Heart right ventricle (tissue), 16 donors: ENCODE data around the gene ACSL6. TPM values are rescaled to one million over a fixed set of nuclear protein-coding genes. Genes with fewer than 3 reads are reported as not detected.

ENCODE experiments used
- ATAC-seq, 8 donors: fragments of 200-7000 bp; cut with Tn5 transposase; one replicate each; pipeline ENCODE4 v1.9.1; 2020; ENCODE audit warnings: mild to moderate bottlenecking in 8 of 8, moderate library complexity in 8 of 8, moderate number of reproducible peaks in 1 of 8
- DNase-seq, 2 donors: peaks; one replicate each; pipeline ENCODE4 v3.0.0-alpha.2; 2020
- H3K27ac ChIP-seq, 10 donors: fragments of 200-600 bp; sonication (generic) in 2 of 10; one replicate each; pipeline versions ENCODE4 v1.5.0 to v1.8.0; 2020 to 2022; ENCODE audit warnings: mild to moderate bottlenecking in 3 of 10
- H3K27me3 ChIP-seq, 7 donors: fragments of 200-600 bp; one replicate each; pipeline ENCODE4 v1.8.0; 2021 to 2022; ENCODE audit warnings: mild to moderate bottlenecking in 2 of 7
- H3K36me3 ChIP-seq, 9 donors: fragments of 200-600 bp; sonication (generic) in 1 of 9; one replicate each; pipeline versions ENCODE4 v1.5.0 to v1.8.0; 2020 to 2022; ENCODE audit warnings: mild to moderate bottlenecking in 2 of 9
- H3K4me1 ChIP-seq, 9 donors: fragments of 200-600 bp; sonication (generic) in 1 of 9; one replicate each; pipeline versions ENCODE4 v1.5.0 to v1.8.0; 2020 to 2022; ENCODE audit warnings: mild to moderate bottlenecking in 4 of 9
- H3K4me3 ChIP-seq, 10 donors: fragments of 200-600 bp; sonication (generic) in 2 of 10; one replicate each; pipeline versions ENCODE4 v1.5.0 to v1.8.0; 2020 to 2022; ENCODE audit warnings: mild to moderate bottlenecking in 7 of 10, moderate library complexity in 2 of 10
- H3K9me3 ChIP-seq, 11 donors: fragments of 200-600 bp in 10 of 11; sonication (generic) in 2 of 11; one replicate each; pipeline versions ENCODE4 v1.5.0 to v1.8.0; 2013 to 2022; ENCODE audit warnings: mild to moderate bottlenecking in 2 of 11, control low read depth in 1 of 11, moderate library complexity in 1 of 11
- CTCF ChIP-seq, 9 donors: fragments of 200-600 bp; sonication (generic) in 2 of 9; IDR thresholded peaks; one replicate each; pipeline versions ENCODE4 v1.5.0 to v1.8.0; 2021 to 2022; ENCODE audit warnings: antibody characterized with exemption in 9 of 9, mild to moderate bottlenecking in 5 of 9, moderate library complexity in 1 of 9
- WGBS, 2 donors: extraction: QIAGEN DNeasy Blood & Tissue Kit; methylation state at CpG; one replicate each; pipeline ENCODE4 v1.1.7; 2013; ENCODE audit warnings: inconsistent platforms in 1 of 2; 5-methylcytosine and 5-hydroxymethylcytosine counted together
- intact Hi-C, 10 donors: fragments of 100-400 bp; cut with DNase I; formaldehyde crosslinking; loops; one replicate each; pipeline versions ENCODE4 v1.11.1 to v1.14.2; 2022
- polyA plus RNA-seq, 2 donors: library from polyadenylated mRNA; stranded (reverse); fragments of 200-250 nt; gene quantifications; one replicate each; pipeline ENCODE4 v1.2.3, GENCODE V29; 2013
- total RNA-seq, 10 donors: library from RNA; stranded (reverse); fragmentation: NEBNext Ultra II Directional in 3 of 10; extraction: Animal tissue kit (Norgen Biotek cat#: 25700) in 3 of 10; gene quantifications; one replicate each; pipeline versions ENCODE4 v1.2.1 to v1.2.4, GENCODE V29; 2021 to 2023
- donor health status: Arrhythmogenic right ventricular cardiomyopathy.
- donor health status: ischemic (EF 13 %, LVEDD 7.1; RV severe dilation, severe dysfunction).
- donor health status: healthy with polysubstance abuse.
- donor health status: DM: no; HTN: yes; CAD: no.
- donor health status: DM: no; HTN: no; CAD: no.
- donor health status: ischemic (EF 25% LVEDD 6.9; RV normal size, moderate dysfunction).
- donor health status: ischemic (EF 25% LVEDD 5.7; RV mildly dilated, moderate dysfunction).
- donor health status: healthy.
- donor health status: DM: yes; HTN: yes; CAD: no.
- donor health status: Ischemic cardiomyopathy.
- donor health status: ischemic (EF 35%, LVEDD 5.7; RV mildly dilated, moderate dysfunction).
- donor health status: nonischemic (EF 11% LVEDD 7.7; RV severe dilation, severe dysfunction).
- donor health status: DM: yes; HTN: yes; CAD: no.
- donor health status: PGD.
- donor health status: ischemic (EF 29% LVEDD 5.4; RV normal size, mild dysfunction).
- donor health status: nonischemic (EF 23%, LVEDD 6.1; RV moderate dilation, normal function).

The ACSL6 gene
- total and polyA plus RNA-seq, 12 donors = 0.26 to 7.0 (median 3.0) TPM

GRCh38 chr5:131993676-131994075 lies 17.8 kb downstream of the ACSL6 start:
- 86 to 88% methylated on average over 4 of the region's 4 CpGs for WGBS, 2 donors
- intact Hi-C loops = no loop called here

GRCh38 chr5:131992370-131992769 lies 19.1 kb downstream of the ACSL6 start:
- H3K27me3 ChIP-seq = no peaks in the 10 kb centered on the region
- no peak overlapping the region for H3K27ac ChIP-seq
- intact Hi-C loops = no loop called here
- H3K36me3 ChIP-seq = no peaks in the 10 kb centered on the region
- H3K9me3 ChIP-seq = no peaks in the 10 kb centered on the region
- TF ChIP-seq CTCF (IDR thresholded peaks at IDR 0.05) = no peak
- no peaks in the 10 kb centered on the region for H3K4me1 ChIP-seq
- ATAC-seq (no peak), DNase-seq (no peak)
- no peak overlapping the region for H3K4me3 ChIP-seq
- WGBS, 2 donors = 65 to 74% methylated on average over 5 of the region's 5 CpGs

More at GRCh38 chr5:131993676-131994075, 17.8 kb downstream of the ACSL6 start:
- Histone ChIP-seq H3K4me1 (no peaks in the 10 kb centered on the region), H3K4me3 (no peak overlapping the region), H3K27ac (no peak overlapping the region), H3K27me3 (no peaks in the 10 kb centered on the region), H3K36me3 (no peaks in the 10 kb centered on the region), H3K9me3 (no peaks in the 10 kb centered on the region)
- DNase-seq (no peak), ATAC-seq (no peak)
- TF ChIP-seq CTCF (IDR thresholded peaks at IDR 0.05) = no peak

GRCh38 chr5:131991593-131992324 lies 19.7 kb downstream of the ACSL6 start:
- intact Hi-C loops = no loop called here

GRCh38 chr5:131990716-131991115 lies 20.7 kb downstream of the ACSL6 start:
- Histone ChIP-seq H3K27ac (no peak overlapping the region), H3K36me3 (no peaks in the 10 kb centered on the region), H3K27me3 (no peaks in the 10 kb centered on the region), H3K4me1 (no peaks in the 10 kb centered on the region), H3K9me3 (no peaks in the 10 kb centered on the region), H3K4me3 (no peak overlapping the region)
- intact Hi-C loops = no loop called here
- DNase-seq (no peak), ATAC-seq (no peak)
- 95 to 97% methylated on average over 13 of the region's 13 CpGs for WGBS, 2 donors
- TF ChIP-seq CTCF (IDR thresholded peaks at IDR 0.05) = no peak

More at GRCh38 chr5:131991593-131992324, 19.7 kb downstream of the ACSL6 start:
- Histone ChIP-seq H3K9me3 (no peaks in the 10 kb centered on the region), H3K27me3 (no peaks in the 10 kb centered on the region), H3K4me3 (no peak overlapping the region), H3K36me3 (no peaks in the 10 kb centered on the region), H3K27ac (no peak overlapping the region), H3K4me1 (no peaks in the 10 kb centered on the region)
- ATAC-seq = no peak
- no peak for DNase-seq
- TF ChIP-seq CTCF (IDR thresholded peaks at IDR 0.05) = no peak
- WGBS, 2 donors = 57 to 73% methylated on average over 10 of the region's 10 CpGs
